Ramos (cell line): ENCODE data around the gene SNX33.

ENCODE experiments used
- in situ Hi-C: fragments of 300-500 bp; cut with MboI; formaldehyde crosslinking; loops from one replicate; pipeline ENCODE4 v1.14.3; 2022; ENCODE audit warnings: low sequenced_read_pairs; ENCODE audit not compliant: unreplicated experiment

SNX33 gene

GRCh38 chr15:75640483-75641178, 7.1 kb upstream of the SNX33 start:
- in situ Hi-C loops: loop anchor here (25.0 kb wide), 1 partner anchor 278 kb away; the partner anchor contains the start of gene MAN2C1

- in situ Hi-C loops: loop anchor here (25.0 kb wide), 1 partner anchor 279 kb away; the partner anchor contains the start of gene MAN2C1
Measured at GRCh38 chr15:75641179-75641503, 6.6 kb upstream of the SNX33 start.

- in situ Hi-C loops: loop anchor here (25.0 kb wide), 1 partner anchor 279 kb away; the partner anchor contains the start of gene MAN2C1
Measured at GRCh38 chr15:75641603-75642002, 6.1 kb upstream of the SNX33 start.

- in situ Hi-C loops: loop anchor here (25.0 kb wide), 1 partner anchor 282 kb away; the partner anchor contains the start of gene MAN2C1
Measured at GRCh38 chr15:75644376-75644775, 3.3 kb upstream of the SNX33 start.

- in situ Hi-C loops: loop anchor here (25.0 kb wide), 1 partner anchor 284 kb away; the partner anchor contains the start of gene MAN2C1
Measured at GRCh38 chr15:75646112-75646943, 1.4 kb upstream of the SNX33 start.

GRCh38 chr15:75646944-75647364, 758 bp upstream of the SNX33 start:
- in situ Hi-C loops: loop anchor here (25.0 kb wide), 1 partner anchor 285 kb away; the partner anchor contains the start of gene MAN2C1

GRCh38 chr15:75648156-75649000, 666 bp downstream of the SNX33 start:
- in situ Hi-C loops: loop anchor here (25.0 kb wide), 1 partner anchor 286 kb away; the partner anchor contains the start of gene MAN2C1

- in situ Hi-C loops: loop anchor here (25.0 kb wide), 1 partner anchor 287 kb away; the partner anchor contains the start of gene MAN2C1
Measured at GRCh38 chr15:75649045-75649761, 1.5 kb downstream of the SNX33 start.

GRCh38 chr15:75649848-75650247, 2.1 kb downstream of the SNX33 start:
- in situ Hi-C loops: loop anchor here (25.0 kb wide), 1 partner anchor 288 kb away; the partner anchor contains the start of gene MAN2C1

- in situ Hi-C loops: no loop called here
Measured at GRCh38 chr15:75650908-75651809, 3.4 kb downstream of the SNX33 start.

GRCh38 chr15:75651810-75652543, 4.3 kb downstream of the SNX33 start:
- in situ Hi-C loops: no loop called here

- in situ Hi-C loops: no loop called here
Measured at GRCh38 chr15:75653347-75653913, 5.7 kb downstream of the SNX33 start.

- in situ Hi-C loops: no loop called here
Measured at GRCh38 chr15:75654201-75654907, 6.6 kb downstream of the SNX33 start.

- in situ Hi-C loops: no loop called here
Measured at GRCh38 chr15:75655931-75656330, 8.2 kb downstream of the SNX33 start.

- in situ Hi-C loops: no loop called here
Measured at GRCh38 chr15:75656331-75656730, 8.6 kb downstream of the SNX33 start.

- in situ Hi-C loops: no loop called here
Measured at GRCh38 chr15:75656813-75657212, 9.1 kb downstream of the SNX33 start.
